ENCODE data around the gene GRIK3.

The GRIK3 gene

DNA sequence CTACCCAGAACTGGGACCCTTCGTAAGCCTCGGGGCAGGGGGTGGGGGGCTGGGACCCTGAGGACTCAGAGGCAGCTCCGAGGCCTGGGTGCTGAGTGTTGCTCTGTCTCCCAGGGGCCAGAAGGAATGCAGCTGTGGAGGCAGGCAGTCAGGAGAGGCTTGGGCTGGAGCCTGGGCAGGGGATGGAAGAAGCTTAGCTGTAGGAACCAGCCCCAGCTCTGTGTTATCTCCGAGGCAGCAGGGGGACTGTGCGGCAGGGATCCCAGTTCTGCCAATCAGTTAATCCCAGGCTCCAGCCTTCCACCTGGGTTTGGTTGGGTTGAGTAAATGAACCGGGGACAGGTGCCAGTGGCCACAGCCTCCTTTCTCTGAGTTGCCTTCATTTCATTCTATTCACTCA, 8.2 kb upstream of the GRIK3 start:
- DNase-seq: no peak

DNA sequence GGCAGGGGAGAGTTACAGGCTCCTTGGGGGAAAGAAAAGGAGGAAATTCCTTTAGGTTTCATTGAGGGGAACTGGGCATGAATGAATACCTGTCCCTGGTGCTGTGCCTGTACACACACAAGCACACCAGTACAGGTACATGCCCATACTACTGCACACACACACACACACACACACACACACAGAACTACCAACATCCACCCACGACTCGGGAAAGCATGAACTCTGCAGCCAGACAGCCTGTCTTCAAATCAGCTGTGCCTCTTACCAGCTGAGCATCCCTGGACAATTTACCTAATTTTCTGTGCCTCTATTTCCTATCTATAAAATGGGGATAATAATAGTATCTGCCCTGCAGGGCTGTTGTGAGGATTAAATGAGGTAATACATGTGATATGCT, 7.2 kb upstream of the GRIK3 start:
- DNase-seq: no peak

DNA sequence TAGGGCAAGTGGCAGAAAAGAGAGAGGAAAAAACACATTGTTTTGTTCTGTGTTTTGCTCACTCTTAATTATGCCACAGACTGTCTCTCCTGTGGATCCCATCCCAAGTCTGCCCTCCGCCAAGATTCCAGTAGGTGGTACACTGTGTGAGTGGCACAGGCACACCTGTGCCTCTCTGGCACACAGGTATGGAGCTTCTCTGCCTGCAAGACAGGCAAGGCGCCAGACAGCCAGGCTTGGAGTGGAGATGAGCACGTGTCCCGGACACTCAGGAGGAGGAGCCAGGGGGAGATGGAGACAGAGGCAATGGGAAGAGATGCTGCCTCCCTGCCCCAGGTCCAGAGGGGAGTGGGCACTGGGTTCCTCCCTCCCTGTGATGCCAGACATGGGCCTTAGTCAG, 6.5 kb upstream of the GRIK3 start:
- DNase-seq: no peak

DNA sequence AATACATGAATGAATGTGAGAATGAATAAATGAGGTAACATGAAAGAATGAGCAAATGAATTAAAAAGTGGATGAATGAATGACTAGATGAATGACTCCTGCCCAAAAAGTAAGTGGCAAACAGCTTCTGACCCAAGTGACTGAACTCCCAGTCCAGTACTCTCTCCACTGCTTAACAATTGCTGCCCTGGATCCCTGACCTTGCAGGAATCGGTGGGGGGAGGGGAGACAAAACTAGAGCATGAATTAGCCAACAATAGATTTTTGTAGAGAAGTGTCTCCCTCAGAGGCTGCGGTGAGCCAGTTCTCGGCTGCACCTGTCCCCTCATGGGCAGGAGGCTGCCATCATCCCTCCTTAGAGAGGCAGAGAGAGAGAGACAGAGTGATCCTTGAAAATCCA, 5.9 kb upstream of the GRIK3 start:
- peak; percentile 36 for DNase-seq

DNA sequence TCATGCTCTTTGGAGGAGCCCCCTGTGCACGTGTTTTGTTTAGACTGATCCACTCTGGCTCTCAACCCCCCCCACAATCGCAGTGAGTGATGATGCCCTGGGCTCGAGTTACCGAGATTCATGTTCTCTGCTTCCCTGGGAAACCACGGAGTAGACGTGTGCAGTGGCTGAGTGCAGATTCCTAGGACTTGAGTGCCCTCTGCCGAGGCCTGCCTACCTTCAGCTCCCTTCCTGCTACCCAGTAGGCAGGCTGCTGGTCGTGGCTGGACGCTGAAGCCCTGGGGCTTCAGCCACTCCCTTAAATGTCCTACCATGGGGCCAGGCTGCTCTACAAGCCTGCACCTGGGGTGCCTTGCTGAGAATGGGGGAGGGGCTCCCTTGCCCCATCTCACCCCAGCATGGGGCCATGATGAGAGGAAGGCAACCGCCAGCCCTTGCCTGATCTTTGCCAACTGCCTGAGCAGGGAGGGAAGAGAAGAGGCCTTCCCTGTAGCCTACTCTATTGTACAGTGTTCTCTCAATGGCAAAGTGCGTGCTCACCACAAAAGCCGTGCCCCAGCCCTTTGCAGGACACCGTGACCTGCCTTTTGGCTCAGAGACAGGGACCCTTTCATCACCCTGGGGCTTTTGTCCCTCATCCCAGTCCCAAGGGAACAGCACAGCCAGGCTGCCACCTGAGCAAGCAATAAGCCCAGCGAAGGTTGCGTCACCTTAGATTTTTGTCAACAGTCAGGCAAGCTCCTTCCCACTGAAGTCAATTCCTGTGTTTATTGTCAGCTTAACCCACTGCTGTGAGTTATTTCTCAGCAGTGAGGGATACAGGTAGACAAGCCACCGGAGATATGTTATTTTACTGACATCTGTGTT, 4.1 kb upstream of the GRIK3 start:
- peak; percentile 81 for DNase-seq

DNA sequence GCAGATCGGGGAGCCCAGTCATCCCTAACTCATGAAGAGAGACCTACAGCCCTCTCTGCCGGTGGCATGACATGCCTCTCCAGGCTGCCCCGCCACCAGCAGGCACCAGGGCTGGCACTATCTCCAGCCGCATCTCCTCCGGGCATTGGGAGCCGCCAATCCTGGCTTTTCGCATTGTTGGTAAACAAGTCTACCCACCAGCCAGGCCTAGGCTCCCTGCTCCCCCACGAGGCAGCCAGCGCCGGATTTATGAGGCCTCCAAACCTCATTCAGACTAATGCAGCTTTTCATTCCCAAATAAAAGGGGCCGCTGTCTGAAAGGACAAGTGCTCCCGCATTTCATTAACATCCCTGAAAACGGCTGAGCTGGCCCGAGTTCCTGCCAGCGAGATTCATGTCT, 3.4 kb upstream of the GRIK3 start:
- DNase-seq: no peak

DNA sequence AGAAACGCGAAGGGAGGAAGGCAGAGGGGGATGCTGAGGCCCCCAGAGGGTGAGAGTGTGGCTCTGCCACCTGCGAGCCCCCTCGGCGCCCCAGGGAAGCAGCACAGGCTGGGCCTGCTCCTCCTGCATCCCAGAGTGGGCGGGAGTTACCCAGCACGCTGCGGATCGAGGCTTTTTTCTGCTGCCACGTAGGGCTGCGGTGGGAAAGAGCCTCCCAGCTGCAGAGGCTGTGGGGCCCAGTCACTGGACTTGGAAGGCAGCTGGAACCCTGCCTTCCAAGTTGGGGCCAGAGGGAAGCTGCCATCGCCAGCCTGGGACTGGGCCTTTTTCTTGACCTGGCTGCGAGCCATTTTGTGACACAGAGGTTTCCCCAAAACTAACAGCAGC, 2.3 kb upstream of the GRIK3 start:
- DNase-seq: peak; percentile 47

DNA sequence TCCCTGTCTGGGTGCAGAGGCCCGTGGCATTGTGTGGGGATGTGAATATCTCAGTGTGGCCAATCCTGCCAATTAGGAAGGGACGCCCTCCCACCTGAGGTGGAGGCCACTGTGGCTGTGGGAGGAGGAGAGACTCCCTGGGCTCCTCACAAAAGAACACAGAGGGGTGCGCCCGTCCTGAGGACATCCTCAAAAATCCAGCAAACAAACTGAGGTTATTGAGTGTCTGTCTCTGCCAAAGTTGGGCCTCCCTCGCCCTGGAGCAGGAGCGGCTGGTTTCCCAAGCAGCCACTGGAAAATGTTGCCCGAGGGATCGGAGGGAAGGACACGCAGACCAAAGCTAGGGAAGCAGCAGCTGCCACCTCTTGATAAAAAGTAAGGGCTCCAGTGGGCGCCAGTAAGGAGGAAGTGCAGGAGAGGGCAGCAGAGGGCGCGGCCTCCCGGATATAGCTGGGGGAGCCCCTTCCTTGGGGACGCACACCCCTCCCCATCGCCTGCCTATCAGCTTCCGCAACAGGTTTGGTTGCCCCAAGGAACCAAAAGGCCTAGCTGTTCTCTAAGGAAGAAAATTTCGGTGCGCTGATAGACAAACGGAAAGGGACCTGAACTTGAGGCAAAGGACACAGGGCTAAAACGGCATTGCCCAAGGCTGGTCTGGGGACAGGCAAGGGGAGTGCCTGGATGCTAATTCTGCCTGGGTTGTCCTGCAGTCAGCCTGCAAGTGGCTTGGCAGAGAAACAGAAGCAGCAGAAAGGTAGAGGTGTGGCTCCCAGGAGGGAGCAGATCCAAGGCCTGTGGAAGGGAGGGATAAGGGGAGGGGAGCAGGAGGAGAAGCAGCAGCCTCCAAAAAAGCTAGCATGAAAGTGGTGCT, 1.7 kb upstream of the GRIK3 start:
- DNase-seq: peak; percentile 77

DNA sequence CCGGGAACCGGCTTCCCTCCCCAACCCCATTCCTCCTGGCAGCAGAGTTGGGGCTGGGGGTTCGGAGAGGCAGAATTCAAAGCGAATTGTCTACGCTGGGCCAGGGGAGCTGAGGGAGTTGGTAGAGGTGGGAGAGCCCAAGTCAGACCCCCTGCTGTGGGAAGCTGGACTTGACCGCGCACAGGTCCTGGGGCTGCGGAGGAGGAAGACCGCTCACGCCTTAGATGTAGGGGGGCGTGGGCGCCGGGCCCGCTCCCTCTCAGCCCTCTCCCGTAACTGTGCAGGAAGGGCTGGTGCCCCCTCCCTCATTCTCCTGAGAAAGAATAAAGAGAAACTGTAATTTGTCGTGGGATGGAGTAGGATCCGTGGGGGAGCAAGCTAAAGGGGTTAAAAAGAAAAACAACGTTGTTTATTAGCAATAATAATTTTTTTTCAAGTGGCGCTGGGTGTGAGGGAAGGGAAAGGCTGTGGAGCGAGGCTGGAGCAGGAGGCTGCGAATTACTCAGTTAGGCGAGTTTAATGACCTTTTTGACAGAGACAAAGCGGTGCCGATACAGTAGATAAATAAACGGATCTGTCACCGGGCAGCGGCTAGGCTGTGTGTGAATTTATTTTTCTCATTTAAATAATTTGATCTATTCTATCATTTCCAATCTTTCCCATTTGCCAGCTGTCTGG, 838 bp upstream of the GRIK3 start:
- DNase-seq: no peak

DNA sequence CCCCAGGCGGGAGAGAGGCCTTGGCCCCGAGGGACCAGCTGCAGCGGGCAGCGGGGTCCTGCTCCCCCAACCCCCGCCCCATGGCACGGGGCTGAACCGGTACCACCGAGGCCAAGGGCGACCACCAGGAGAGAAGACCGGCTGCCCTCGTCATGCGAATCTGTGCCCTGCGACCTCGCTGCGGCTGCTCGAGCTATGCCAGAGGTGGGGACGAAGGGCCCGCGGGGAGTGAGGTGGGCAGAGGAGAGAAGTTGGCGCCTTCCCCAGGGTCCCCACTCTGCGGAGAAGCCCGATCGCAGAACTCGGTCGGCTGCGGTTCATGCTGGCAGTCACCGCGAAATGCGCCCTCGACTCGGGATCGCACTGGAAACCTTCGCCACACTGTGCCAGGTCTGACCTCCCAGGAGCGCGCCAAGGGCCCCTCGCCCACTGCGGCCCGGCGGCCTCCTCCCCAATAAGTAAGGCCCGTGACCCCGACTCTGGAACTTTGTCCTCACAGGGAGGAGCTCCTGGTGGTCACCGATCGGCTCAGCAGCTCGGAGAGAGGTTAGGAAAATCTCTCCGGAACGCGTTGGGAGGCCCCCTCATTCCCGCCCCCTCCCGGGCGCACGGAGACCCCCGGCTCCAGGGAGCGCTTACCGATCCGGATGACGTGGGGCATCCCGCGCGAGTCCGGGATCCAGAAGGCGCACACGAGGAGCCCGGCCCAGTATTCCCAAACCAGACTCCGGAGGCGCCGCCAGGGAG, 787 bp downstream of the GRIK3 start:
- DNase-seq: peak; percentile 65

DNA sequence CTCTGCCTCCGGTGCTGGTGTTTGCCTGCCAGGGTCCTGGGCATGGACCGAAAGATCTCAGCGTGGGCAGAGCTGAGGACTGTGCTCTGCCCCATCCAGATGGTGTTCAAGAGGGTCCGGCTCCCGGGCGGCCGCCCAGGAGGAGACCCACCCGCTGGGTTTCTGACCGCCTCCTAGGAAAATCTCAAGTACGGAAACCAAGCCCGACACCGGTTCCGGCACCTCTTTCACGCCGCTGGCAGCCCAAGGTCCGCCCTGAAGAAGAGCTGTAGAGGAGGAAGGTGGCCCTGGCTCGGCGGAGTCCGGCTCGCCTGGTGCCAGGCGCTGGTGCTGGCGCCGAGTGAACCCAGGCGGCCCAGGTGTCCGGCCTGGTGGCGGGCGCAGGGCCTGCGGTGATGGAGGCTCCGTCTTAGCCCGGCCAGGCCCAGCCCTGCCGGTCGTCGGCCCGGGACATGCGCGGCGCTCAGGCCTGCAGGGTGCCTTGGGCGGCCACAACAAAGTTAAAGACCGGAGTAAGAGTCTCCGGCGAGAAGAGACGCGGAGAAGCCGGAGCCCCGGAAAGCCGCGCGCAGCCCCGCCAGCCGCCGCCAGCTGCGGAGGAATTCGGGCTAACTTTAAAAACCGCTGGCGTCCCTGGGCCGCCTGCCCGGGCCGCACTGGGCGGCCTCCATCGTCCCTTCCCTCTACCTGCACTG, 1.5 kb downstream of the GRIK3 start:
- DNase-seq: peak; percentile 68

DNA sequence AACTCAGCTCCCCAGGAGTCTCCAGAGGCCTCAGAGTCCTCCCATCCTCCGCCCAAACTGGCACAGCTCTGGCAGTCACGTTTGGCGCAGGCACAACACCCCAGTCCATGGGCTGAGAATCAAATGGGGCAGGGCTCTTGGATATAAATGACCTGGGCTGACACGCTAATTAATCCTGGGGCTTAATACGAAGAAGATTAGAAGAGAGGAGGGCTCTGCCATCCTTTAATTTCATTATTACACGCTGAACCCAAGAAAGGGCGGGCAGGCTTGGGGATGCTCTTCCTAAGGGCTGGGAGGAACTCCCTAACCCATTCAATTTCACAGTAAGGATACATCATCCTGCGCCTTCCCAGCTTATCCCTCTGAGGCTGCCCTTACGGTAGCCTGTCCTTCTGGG, 2.4 kb downstream of the GRIK3 start:
- no peak for DNase-seq

DNA sequence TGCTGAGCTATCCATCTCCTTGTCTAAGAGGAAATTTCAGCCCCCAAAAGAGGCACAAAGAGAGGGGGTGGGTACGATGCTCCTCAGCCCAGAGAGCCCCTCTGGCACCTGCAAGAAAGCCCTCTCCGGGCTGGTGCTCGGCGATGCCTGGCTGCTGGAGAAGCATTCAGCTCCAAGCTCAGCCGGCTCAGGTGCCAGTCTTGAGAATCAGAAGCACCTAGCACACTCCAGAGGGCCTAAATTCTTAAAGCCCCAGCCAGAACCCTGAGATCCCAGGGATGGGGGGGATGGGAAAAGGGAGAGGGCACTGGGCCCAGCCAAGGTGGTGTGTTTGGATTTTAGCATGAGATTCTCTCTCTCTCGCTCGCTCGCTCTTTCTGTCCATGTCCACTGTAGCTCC, 2.9 kb downstream of the GRIK3 start:
- DNase-seq: no peak

DNA sequence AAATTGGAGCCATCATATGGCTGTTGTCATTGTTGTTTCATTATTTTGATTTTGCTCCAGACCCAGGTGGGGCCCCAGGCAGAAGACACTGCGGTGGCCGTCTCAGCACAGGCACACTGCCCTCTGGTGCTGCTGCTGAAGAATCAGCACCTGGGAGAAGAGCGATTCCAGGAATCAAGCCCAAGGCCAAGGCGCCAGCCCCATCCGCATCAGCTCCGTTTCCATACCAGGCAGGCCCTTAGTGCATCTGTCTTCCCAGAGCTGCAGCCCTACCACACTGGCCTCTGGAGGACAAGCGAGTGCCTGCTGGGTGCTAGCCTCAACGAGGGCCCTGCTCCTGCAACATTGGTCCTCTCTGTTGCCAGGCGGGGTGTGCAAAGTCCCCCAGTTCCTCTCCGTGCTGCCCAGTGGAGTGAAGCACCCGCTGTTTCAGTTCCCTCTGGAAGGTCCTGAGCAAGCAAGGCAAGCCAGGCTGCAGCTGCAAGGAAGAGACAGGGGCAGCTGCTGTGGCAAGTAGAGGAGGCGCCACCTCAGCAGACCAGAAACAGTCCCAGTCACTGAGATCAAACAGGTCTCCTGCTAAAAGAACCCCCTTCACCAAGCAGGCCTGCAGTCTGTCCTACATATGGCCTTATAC, 5.2 kb downstream of the GRIK3 start:
- peak; percentile 37 for DNase-seq

DNA sequence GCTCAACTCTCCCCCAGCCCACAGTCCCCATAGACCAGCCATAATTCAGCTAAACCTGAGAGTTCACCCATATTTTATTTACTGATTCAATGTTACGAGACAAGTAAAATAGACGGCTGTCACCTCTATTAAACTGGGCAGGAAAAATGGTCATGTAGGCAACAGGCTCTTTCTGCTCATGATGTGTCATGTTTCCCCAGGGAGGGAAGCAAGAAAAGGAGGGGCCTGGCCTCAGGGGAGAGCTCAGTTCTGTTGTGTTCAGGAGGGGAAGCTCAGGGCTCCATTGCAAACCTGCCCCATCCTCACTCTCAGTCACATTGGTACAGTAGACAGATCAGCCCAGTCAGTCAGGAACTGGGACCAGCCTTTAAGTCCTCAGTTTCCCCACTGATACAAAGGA, 12.8 kb downstream of the GRIK3 start:
- DNase-seq: no peak

DNA sequence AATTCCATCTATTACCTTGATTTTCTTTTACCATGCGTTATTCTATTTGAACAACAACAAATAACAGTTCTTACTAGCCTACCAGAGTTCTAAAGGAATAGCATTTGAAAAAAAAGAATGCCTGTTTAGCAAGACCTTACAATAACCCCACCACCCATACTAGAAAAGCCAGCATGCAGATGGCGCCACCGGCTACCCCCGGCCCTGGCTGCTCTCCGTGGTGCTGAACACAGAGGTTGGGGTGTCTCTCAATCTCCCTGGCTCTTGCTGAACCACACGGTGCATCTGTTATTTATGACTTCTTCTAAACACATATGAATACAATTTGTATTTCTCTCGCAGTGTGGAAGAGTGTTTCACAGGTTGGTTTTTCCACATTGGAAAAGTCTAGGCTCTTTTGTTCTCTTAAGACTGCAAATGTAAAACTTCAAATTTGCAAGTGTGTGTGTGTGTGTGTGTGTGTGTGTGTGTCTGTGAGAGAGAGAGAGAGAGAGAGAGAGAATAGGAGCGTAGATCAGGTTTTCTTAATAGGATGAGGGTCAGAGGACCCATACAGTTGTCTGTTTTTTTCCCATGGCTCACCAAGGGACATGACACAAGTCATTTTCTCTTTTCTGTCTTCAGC, 13.6 kb downstream of the GRIK3 start:
- peak; percentile 55 for DNase-seq

DNA sequence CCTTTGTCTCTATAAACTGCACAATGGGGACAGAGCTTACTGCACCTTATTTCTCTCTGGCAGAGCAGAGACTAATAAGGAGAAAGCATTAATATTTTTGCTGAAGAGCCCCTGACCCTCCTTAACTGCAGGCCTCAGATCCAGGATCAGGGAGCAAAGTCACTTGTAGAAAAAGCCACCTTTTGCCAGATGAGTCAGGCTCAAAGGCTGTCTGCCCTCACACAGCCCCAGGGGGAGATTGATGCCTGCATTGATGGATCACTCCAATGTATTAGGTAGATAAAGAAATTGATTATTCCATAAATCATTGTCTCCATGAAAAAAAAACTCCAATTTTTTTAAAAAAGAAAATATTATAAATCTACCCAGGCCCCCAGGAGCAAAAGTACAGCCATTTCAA, 15.8 kb downstream of the GRIK3 start:
- no peak for DNase-seq

DNA sequence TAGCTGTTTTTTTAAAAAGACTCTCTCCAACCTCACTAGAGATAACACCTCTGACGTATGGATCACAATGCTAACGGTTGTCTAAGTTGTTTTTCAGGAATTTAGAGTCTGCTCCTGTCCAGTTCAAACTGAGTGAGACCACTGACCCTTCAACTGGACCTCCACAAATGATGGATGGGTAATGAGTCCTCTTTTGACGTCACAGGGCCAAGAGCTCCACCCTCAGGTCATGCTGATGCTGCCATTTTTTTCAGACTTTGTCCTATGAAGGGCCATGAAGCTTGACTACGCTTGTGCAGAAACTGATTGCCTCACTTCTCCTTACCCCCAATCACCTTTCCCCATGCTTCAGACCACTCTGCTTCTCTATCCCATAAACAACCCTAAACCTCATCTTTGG, 16.6 kb downstream of the GRIK3 start:
- DNase-seq: no peak

DNA sequence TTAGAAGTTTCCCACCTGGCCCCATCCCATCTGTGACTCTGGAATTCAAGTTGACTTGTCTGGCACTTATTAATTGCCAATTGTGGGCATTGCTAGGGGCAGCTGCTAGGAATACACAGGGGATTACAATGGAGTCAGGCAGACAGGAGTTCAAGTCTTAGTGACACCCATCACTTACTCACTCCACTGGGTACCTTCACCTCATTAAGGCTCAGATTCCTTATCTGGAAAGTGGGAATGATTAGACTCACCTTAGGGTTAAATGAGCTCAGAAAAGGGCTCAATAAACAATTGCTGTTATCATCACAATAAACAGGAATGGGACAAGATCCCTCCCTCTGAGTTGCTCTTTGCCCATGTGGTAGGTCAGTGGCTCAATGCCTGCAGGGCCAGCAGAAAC, 18.2 kb downstream of the GRIK3 start:
- DNase-seq: no peak

DNA sequence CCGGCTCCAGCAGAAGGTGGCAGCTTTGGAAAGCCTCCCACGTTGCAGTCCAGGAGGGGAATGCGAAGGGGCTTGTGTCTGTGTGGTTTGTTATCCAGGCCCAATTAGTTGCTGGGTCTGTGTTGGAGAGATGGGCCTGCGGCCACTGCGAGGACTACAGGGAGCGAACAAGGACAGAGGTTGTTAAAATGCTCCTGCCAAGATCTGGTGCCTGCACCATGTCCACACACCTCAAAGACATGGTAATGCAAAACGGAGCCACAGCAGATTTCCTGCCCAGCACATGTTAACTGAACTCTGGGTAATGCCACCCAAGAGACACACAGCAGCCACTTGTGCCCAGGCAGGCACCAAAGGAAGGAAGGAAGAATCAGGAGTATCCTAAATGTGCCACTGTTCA, 18.6 kb downstream of the GRIK3 start:
- DNase-seq: no peak

DNA sequence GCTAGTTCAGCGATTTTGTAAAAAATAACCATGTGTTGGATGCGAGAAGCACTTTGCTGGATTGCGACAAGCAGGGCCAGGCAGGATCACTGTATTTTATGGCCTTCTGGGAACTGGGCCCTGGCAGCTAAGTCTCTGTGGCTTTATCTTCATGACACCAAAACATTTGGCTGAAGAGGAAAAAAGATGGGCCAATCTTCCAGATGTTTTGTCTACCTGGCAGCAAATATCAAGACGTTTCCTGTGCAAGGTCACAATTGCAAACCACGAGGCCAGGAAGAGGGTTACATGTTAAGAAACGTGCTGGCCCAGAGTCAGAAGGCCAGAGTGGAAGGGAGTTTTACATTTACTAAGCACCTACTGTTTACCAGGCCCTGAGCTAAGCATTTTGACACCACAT, 22.1 kb downstream of the GRIK3 start:
- DNase-seq: no peak
